Ureter (tissue), 1 donor: Measurements from ENCODE around the gene TP53I11. TPM values are rescaled to one million over a fixed set of nuclear protein-coding genes. Genes with fewer than 3 reads are reported as not detected.

Experiments used
- DNase-seq: peaks from one replicate; pipeline ENCODE4 v3.0.0-alpha.2; 2020; ENCODE audit warnings: low spot score
- total RNA-seq: library from RNA; stranded (reverse); gene quantifications from one replicate; pipeline ENCODE4 v1.2.4, GENCODE V29; 2023
- donor health status: DM: yes; HTN: yes; CAD: no.

Gene TP53I11, protein sequence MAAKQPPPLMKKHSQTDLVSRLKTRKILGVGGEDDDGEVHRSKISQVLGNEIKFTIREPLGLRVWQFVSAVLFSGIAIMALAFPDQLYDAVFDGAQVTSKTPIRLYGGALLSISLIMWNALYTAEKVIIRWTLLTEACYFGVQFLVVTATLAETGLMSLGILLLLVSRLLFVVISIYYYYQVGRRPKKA
- 67.7 TPM for total RNA-seq

DNA sequence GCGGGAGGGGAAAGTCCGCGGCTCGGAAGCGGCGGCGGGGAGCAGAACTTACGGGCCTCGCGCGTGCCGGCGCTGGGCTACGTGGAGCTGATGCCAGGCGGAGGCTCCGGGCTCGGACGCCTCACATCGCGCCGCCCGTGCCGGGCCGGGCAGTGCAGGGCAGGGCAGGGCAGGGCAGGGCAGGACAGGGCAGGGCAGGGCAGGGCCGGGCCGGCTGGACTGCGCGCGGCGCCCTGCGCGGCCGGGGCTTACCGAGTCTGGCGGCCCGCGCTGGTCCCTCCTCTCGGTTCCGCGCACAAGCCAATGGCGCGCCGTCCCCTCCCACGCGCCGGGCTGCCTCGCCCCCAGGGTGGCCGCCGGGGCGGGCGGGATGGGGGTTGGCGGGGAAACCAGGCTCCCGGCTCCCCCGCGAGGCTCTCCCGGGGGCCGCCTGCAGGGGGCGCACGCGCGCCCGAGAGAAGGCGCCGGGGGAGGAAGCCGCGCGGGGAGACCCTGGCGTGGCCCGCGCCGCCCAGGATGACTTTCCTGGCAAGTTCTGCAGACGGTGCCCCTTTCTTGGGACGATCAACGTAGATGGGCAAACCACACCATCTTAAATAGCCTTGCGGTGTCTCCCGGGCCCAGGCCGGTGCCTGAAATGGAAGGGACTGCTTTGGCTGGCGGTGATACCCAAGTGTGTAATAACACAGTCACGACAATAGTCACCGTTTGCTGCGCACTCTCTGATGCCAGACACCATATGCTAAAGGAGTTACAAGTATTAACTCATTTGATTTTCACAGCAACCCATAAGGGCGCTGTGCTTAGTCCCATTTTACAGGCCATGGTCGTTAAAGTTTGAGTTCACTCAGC is at the start of gene TP53I11:
TSS of gene TP53I11 (minus strand) at position 259 of the 852 bp plus-strand sequence. CDS start 12,548 bp downstream, outside the sequence.
- DNase-seq, result peak; percentile 72

DNA sequence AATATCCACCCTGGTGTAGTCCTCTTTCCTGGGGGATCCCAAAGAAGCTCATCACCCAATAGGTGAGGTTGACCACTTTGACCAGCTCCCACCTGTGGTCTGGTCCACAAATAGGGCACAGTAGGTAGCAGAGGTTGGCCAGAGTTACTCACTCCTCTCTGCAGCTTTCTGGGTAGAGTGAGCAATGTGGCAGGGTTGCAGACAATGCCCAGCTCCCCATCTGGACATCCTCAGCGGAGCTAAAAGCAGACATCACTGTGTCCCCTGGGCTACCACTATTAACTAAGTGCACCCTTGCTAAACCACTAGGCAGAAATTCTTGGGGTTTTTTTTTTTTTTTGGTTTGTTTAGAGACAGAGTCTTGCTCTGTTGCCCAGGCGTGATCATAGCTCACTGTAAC is 48.4 kb upstream of the TP53I11 start:
- no peak for DNase-seq

DNA sequence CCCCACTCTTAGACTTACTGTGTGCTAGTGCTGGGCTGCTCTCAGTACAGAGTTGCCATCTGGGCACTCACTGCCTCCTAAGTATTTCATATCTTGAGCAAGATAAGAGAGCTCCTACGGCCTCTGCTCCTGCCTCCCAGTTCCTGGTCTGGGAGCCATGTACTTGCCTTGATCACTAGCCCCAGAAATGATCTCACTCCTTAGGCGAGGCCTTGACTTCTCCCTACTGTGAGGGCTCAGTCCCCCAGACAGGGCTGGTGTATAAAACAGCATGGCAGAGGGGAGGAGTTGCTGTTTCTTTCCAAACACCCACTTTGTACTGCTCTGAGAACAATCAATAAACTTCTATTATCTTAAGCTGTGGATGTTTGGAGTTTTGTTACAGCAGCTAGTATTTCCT is 47.4 kb upstream of the TP53I11 start:
- no peak for DNase-seq

DNA sequence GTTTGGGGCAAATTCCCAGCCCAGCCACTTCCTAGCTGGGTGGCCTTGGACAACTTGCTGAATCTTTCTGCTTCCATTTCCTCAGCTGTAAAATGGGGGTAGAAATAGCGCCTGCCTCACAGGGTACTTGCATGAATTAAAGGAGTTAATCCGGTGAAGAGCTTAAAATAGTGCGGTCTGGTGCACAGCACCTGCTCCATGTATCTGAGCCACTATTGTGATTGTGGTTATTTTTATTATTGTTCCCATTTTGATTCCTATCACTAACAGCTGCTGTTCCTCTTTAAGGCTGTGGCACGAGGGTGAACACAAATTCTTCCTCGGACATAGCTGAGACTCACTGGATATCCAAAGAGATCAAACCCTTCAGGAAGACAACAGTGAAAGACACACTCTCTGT is 46.9 kb upstream of the TP53I11 start:
- no peak for DNase-seq

DNA sequence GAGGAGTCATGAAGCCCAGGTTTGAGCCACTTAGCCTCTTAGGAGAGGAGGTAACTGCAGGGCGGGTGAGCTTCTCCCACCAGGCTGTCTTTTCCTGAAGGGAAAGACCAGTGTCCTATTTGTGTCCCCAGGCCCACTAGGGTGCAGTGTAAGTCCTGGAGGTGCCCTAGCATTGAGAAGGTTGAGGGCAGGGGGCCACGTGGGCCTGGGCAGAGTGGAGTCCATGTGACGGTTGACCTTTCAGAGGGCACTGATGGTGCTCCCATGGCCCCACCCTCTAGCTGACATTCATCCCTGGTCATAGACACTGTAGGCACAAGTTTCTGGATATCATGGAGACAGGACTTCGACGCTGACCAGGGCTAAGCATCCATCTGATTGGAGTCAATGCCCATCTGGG is 44.1 kb upstream of the TP53I11 start:
- no peak for DNase-seq

DNA sequence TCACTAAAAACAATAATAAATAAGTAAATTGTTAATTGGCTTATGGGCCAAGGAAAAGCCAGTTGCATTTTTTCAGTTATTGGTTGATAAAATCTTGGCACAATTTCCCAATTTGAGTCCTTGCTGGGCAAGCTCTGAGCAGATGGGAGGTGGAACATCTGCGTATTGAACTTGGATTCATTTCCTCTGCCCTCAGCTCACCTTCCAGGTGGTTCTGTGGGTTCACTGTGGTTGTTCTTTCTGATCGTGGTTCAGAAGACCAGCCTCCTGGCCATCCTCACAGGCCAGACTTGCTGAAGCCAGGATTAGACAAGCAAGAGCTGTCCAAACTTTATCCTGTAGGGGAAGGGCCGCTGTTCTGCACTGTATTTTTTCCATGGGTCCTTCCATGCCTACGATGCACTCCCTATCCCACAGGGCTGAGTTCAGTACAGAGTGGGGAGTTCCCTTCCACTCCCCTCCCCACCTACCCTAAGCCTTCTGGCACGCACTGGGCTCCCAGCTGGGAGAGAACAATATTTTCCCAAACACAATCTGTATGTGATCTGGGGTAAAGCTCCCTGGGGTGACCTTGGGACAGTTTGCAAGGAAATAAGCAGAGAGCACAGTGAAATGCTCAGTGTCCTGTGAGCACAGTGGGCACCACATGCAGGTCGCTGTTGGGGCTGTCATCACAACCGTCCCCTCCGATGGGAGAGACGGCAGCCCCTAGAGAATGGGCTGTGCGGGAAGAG is 43.5 kb upstream of the TP53I11 start:
- no peak for DNase-seq

DNA sequence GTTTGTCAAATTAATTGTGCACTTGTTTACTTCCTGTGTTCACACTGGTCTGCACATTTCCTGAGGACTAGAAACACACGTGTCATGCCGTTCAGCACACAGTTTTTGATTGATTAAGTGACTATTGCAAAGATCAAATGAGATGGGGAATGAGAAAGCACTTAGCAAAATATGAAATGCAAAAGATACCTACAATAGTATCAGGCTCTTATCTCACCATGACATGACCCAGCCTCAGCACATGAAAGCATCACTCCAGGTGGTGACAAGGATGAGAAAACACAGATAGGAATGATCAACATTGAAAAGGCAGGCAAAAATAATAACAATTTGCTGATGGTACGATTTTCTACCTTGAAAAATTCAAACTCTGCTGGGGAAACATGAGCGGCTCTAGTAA is 42.1 kb upstream of the TP53I11 start:
- no peak for DNase-seq

DNA sequence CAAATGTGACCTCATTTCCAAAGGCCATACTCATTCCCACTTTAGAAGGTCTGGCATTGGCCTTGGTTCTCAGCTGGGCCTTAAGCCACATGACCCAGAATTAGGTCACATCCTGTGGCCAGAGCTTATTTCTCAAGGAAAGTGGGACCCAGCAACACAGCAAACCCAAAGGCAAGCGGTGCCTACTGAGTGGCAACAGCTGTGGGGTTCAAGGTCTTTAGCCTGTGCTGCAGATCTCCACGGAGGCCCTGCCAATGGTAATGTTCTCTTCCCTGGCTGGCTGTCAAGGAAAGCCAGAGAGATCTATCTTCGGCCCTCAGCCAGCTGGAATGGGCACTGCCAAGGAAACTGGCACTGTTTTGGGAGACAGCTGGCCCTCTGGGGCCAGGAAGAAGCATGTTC is 41.5 kb upstream of the TP53I11 start:
- no peak for DNase-seq

DNA sequence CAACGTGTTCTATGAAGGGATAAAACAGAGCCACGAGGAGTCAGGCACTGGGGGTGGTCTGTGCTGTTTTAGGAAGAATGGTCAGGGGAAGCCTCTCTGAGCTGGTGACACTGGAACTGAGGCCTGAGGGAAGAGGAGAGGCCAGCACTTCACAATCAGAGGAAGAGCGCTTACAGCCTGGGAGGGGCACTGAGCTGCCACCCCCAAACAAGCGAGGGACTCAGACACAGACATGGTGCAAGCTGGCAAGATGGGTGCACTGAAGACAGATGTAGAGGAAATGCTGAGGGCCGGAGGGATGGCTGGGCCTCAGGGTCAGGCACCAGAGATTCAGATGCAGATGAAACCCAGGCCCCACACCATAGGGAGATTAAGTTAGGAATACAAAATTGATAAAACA is 40.0 kb upstream of the TP53I11 start:
- no peak for DNase-seq

DNA sequence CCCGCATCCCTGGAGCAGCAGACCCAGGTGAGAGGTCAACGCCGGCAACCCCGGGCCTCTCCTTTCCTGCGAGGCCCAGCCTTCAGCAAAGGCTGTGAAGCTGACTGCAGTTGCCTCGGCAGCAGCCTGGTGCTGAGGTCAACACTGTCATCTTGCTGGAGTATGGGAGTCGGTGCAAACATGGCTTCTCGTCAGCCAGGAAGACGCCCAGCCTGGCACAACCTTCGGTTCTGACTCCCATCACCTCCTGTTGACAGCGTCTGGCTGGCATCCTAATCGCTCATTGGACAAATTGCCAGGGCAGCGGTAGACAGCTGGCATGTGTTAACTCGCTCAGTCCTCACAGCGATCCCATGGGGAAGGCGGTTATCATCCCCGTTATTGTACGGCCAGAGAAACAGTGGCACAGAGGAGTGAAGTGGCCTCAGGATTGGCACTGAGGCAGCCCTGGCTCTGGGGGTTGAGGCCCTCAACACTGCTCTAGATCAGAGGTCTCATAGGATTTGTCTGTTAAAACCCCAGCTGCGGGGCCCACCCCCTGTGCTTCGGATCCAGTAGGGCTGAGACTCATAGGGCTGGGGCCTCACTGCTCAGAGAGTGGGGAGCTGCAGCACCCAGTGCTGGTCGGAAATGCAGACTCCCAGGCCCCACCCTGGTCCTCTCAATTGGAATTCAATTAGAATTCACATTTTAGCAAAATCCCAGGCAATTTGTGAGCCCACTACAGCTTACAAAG is 39.3 kb upstream of the TP53I11 start:
- peak; percentile 67 for DNase-seq

DNA sequence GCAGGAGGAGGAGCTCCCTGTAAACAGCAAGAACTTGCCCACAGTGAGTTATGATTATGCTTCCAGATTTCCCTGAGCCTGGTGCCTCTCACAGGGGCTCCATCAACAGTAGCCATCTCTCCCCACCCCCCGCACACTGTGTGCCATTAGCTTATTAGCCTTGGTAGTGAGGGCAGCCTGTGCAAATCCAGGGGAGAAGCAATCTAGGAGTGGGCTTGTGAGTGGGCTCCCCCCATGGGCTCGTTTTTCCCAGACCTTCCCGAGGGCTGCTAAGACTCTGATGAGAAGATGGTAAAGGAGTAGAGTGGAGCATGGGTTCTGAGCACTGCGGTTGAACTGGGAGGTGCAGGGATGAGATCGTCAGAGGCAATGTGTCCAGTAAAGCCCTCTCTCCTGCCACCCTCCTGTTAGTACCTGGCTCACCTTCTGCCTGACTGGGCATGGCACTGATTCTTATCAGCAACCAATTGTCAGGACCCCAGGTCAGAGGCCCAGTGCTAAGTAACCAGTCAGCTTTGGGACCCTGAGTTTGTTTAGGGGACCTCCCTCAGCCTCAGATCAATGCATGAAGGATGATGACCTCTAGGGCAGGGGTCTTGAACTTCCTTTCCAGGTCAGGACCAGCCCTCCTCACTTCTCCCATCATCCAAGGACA is 38.4 kb upstream of the TP53I11 start:
- peak; percentile 31 for DNase-seq

DNA sequence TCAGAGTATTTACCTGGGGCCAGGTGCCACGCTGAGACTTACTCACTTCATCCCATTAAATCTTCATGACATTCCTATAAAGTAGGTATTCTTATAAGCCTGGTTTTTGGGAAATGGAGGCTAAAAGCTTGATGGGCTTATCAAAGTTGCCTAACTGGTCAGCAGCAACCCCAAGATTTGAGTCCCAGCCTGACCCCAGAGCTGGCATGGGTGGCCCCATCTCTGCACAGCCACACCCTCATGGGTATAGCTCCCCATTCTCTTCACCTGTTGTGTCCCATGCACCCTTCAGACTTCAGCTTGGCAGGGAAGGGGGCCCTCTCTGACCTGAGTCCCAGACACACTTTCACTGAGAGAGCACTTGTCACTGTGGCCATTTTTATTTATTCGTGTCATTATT is 37.4 kb upstream of the TP53I11 start:
- DNase-seq, result peak; percentile 28

DNA sequence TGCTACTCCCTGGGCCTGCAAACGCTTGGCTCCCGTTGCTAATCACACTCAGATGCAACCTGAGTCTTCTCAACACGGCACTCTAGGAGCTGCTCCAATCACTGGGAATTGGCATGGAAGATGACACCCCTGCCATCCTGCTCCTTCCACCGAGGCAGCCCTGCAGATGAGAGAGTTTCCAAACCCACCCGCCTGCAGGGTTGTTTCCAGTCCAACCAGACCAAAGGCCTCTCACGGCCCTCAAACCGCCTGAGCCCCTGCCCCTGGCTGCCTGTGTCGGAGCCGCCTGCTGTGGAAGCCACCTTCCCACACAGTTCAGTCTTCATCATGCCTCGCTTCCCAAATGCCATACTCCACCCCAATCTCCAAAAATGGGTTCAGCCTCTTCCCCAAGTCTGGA is 36.8 kb upstream of the TP53I11 start:
- DNase-seq, result no peak

DNA sequence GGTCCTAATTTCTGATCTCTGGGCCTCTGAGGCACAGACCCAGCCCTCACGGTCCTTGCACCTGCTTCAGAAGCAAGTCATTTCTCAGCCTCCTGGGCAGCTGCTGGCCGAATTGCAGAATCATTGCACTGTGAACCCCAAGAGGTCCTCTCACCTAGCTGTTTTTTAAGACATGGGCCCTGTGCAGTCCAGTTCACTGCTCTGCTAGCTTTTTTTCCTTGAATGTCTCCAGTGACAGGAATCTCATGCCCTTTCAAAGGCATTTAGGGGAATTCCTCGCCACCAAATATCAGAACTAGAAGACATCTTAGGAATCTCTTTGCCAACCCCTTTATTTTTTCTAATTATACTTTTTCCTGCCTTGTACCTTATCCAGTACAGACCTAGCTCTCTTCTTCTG is 35.6 kb upstream of the TP53I11 start:
- no peak for DNase-seq

DNA sequence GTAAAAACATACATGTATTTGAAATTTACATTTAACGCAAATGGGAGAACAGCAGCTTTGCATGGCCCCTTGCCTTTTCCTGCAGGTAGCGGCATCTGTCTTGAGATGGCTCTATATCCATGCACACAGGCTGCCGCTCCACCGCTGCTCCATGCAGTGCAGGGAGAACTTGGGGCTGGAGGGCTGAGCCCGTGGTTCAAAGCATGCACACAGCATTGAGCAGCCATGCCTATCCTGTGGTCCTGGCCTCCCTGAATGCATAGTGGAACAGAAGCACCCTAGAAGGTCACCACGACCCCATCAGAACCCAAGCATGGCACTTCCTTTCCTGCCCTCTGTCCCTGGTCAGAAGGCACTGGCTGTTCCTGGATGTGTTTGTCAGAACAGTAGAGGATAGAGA is 35.0 kb upstream of the TP53I11 start:
- DNase-seq, result no peak

DNA sequence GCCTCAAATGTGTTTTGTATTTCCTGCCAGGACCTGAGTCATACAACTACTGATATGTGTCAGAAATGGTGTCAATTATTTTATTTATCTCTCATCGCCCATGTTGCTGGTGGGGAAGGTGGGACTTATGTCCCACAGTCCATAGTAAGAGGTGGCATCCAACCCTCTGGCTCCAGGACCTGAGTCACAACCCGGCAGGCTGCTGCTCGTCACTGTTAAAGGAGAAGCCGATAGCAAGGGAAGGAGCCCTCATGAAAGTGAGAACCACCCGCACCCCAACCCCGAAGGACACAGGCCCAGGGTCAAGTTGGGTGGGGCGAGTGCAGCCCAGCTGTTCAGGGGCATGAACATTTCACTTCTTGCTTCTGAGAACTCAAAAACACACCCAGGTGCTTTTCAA is 33.1 kb upstream of the TP53I11 start:
- DNase-seq, result no peak

DNA sequence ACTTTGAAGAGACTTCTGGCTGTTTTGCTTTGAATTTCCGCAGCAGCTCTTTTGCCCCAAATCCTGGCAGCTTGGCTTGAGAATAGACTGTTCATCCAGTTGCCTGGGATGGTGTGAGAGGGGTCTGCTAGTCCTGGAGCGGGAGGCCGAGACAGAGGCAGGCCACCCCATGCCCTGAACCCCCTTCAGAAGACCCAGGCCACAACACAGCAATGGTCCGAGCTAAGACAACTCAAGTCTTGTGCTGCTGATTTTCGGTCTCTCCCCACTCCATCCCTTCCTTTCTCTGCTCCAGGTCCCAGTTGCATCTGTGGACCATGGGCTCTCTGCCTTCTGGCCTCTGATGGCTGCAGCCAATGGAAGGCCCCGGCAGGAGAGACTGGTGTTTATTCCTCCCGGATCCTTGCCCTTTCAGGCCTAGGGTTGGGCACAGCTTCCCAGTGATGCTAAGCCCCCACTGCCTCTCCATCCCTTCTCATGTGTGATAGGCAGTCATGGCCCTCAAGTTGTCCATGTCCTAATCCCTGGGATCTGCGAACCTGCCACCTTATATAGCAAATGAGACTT is 31.9 kb upstream of the TP53I11 start:
- DNase-seq, result no peak

DNA sequence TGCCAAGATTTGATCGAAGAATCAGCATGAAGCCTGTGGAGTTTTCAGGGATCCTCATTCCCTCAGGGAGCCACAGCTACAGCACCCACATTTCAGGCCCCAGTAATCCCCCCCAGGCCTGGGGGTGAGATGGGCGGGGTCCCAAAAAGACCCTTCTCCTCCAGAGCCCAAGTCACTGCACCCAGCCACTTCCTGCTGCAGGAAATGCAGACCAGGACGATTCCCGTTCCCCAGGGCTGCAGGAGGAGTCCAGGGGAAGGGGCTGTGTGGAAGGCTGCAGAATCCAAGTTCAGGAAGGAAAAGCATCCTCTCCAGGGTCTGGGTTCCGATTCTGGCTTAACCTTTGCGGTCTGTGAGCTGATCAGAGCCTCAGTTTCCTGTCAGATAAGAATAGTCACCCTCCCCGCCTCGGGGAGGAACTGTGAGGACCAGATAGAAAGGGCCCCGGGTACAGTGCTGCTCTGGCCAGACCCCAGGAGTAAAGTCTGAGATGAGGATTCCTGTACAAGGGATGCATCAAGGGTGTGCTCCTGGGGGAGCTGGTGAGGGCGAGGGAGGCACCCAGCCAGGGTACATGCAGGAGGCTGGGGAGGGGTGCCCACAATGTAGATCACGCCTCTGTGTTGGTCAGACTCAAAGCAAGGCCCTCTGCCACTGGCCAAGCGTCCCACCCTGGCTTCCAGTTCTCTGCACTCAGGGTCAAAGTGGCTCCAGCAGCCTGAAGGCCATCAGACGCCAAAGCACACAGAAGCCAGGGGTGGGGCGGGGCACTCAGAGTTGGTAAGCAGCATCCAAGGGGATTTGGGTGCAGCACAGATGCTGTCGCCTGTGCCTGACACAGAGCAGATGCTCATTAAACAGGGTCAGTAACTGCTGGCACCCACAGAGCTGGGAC is 30.1 kb upstream of the TP53I11 start:
- DNase-seq, result no peak

DNA sequence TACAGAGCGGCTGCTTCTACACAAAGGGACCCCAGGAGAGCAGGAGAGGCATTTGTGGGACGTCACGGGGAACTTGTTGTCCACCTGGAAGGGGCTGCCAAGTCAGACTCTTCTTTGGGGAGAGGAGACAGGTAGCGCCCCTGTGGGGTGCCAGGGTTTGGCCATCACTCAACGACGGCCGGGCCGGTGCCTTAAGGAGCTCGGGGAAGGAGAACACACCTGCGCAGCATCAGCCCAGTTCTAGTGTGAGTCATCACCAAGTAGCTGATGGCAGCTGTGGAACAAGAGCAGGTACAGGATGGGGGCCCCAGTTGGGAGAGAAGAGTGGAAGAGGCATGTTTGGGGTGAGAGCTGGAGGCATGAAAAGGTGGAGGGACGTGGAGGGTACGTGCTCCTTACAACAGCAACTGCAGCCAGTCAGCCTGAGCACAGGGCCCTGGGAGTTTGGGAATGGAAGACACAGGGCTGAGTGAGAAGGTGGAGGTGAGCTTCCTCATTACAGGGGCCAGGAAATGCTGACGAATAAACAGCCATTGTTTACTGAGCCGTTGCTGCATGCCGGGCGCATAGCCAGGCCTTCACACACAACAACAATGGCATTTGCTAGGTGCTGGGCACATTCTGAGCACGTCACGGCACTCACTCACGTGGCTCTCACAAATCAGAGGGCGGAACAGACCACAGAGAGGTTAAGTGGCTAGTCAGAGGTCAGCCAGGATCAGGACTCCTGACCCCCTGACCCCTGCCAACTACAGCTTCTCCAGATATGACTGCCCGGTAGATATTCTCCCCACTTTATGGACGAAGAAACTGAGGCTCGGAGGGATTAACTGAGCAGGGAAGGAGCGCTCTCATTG is 29.1 kb upstream of the TP53I11 start:
- peak; percentile 83 for DNase-seq
